Activated CD8-positive, alpha-beta memory T cell treated with anti-CD3 and anti-CD28 coated beads for 1 hour (primary cell): ENCODE results near the gene PCSK1N.

Experiments used
- DNase-seq, 2 donors: peaks; one replicate each; pipeline ENCODE4 v3.0.0-alpha.2; 2020; ENCODE audit warnings: low read depth in 1 of 2; ENCODE audit errors: extremely low read depth in 1 of 2

The PCSK1N gene

DNA sequence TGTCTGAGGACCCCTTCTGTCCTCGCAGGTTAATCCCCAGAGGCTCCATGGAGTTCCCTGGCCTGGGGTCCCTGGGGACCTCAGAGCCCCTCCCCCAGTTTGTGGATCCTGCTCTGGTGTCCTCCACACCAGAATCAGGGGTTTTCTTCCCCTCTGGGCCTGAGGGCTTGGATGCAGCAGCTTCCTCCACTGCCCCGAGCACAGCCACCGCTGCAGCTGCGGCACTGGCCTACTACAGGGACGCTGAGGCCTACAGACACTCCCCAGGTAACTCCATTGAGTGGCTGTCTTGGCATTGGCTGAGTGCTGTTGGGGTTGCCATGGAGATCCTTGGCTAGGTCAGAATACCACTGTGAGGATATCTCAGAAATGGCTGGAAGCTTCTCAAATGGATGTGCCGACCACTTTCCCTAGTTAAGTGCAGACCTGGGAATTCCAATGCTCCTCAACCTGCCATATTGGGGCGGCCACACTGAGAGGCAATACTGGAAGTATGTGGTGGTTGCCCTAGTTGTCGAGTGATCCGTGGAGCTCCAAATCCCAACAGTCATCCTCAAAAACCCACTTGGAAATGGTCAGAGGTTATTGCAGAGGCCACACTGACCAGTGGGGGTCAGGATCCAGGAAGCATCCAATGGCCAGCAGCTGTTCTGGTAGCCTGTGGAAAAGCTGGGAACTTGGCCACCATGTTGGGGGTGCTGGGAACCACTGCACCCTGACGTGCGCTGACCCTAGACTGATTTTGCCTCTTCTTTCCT is 44.2 kb downstream of the PCSK1N start:
- no peak for DNase-seq

GRCh38 chrX:48790477-48790876 is 44.9 kb downstream of the PCSK1N start:
- DNase-seq, result no peak

DNA sequence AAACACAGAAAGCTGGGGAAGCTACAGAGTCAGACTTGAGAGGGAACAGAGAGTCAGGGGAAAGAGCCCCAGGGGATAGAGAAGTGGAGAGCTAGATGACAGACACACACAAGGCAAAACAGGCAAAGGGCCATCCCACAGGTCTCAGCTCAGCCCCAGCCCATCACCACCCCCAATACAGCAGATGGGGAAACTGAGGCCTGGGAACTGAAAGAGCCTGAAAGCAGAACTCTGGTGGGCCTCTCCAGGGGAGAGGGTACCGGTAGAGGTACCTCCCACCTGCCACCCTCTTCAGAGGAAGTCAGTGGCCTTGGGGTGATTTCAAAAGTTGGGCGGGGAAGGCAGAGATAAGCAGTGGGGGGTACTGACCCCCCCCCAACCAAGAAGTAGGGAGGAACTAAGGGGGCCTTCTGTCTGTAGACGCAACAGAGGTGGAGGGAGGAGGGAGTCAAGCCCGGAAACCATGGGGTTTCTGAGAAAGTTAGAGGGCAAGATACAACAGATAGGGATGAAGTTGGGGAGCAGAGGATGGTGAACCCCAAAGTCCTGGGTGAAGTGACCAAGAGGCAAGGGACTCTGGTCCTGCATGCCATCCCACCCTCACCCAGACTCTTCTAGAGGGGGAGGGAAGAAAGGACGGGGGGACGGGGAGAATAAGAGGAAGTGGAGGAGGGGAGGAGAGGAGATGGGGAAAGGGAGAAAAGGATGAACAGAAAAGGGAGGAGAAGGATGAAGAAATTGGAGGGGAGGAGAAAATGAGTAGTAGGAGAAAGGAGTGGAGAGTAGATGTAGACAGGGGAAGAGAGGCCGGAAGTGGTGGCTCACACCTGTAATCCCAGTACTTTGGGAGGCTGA is 45.8 kb downstream of the PCSK1N start:
- no peak for DNase-seq

GRCh38 chrX:48787505-48788443 is 47.6 kb downstream of the PCSK1N start:
- DNase-seq, result no peak

DNA sequence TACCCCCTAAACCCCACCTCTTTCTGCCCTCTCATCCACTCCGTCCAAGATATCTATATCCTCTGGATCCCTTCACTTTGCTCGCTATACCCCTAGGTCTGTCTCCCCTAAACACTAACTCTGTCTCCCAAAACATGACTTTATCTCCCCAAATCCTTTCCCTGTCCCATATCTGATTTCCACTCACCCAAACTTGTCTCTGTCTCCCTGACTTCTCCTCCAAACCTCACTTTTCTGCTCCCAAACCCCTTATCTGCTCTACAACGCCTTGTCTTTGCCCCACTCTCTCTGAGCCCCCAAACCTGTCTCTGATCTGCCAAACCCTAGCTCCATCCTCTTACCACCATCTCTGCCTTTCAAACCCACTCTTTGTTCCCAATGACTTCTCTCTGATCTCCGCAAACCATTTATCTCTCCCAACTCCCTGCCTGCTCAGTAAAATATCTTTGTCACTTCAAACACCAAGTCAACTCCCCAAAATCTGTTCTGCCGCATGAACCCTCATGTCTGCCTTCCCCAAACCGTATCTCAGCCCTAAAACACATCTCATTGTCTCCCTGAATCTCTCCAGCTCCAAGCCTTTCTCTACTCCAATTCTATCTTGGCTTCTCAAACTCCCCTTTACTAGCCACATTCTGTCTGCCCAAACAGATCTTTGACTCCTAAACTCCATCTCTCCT is 48.4 kb downstream of the PCSK1N start:
- no peak for DNase-seq

GRCh38 chrX:48786341-48786800 is 49.0 kb downstream of the PCSK1N start, which contains the start of gene GATA1:
TSS of gene GATA1 (plus strand) at chrX:48786590. CDS start at chrX:48791110, 4,520 bp downstream.
- DNase-seq, result no peak

DNA sequence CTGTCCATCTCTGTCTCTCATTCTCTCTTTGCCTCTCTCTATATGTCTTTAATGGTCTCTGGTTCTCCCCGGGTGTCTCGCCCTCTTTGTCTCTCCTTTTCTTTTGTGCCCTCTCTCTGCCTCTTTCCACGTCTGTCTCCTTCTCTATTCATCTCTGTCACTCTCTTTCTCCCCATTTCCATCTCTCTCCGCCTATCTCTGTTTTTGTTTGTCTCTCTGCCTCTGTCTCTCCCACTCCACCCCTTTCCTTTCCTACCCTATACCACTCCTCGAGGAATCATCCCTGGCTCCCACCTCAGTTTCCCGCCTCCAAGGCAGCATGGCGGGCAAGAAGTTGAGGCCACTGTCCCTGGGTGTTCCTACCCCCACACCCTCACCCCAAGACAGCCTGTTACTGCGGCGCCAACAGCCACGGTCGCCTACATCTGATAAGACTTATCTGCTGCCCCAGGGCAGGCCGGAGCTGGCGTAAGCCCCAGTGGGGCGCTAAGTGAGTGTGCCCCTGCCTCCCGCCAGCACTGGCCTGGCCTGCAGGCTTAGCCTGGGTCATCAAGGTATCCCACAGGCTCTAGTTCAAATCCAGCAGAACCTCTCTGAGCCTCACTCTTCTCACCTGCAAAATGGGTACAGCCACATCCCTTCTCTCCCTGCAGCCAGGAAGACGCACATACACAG is 49.7 kb downstream of the PCSK1N start:
- DNase-seq, result no peak

DNA sequence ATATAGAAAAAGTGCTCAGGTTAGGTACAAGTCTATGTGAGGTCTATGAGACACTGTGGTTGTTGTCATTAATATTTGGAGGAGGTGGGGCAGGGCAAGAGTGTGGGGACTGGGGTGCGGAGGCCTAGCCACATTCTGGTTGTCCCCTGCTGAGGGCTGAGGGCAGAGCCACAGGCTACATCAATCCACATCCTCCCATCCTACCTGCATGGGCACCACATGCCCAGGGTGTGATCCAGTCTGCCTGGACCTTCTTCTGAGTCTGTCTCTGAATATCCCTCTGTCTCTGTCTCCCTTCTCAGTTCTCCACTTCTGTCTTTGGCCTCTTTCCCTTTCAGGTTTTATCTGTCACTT is 50.2 kb downstream of the PCSK1N start:
- no peak for DNase-seq

- DNase-seq, result no peak
These were observed 50.7 kb downstream of the PCSK1N start for GRCh38 chrX:48784726-48785125.

DNA sequence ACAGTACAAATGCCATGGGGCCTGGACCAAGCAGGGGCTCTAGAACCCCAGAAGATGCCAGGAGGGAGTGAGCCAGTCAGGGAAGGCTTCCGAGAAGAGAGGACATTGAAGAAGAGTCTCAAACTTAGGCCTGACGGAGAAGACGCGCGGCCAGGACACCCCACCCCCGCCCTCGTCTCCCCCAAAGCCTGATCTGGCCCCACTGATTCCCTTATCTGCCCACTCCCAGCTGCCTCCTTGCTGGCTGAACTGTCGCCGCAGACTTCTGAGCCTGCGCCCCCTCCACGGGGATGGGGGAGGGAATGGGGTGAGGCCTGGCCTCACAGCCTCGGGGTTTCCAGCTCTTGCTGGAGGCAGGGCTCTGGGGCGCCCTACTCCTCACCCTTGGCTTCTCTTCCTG is 52.6 kb downstream of the PCSK1N start:
- no peak for DNase-seq

GRCh38 chrX:48782216-48782615 is 53.2 kb downstream of the PCSK1N start:
- DNase-seq, result no peak

DNA sequence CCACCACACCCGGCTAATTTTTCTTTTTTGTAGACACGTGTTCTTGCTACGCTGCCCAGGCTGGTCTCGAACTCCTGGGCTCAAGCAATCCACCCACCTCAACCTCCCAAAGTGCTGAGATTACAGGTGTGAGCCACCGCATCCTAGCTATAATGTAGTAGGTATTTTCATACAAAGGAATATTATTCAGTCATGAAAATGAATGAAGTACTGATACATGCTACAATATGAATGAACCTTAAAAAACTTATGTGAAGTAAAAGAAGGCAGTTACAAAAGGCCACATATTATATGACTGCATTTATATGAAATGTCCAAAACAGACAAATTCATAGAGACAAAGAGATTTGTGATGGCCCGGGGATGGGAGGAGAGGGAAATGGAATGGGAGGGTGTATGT is 53.7 kb downstream of the PCSK1N start:
- DNase-seq, result no peak
